ENCODE measurements around the gene ODAPH. TPM values are rescaled to one million over a fixed set of nuclear protein-coding genes. Genes with fewer than 3 reads are reported as not detected.
A peak's percentile ranks its signal among the peaks of the same experiment; 100 is the strongest.

The ODAPH gene
- total RNA-seq, 1 experiment from 2014 or later: not detected

- Histone ChIP-seq H3K18ac (ENCODE audit: insufficient read length, low read depth, low read length) (no peak overlapping the region), H3T11ph (ENCODE audit: low read length) (no peak overlapping the region), H2AK5ac (ENCODE audit: insufficient read length, low read length) (no peak overlapping the region), H2BK120ac (ENCODE audit: low read depth, low read length, poor library complexity, severe bottlenecking) (no peak overlapping the region), H2BK12ac (ENCODE audit: insufficient read length, low read depth, low read length) (no peak overlapping the region), H2BK5ac (ENCODE audit: insufficient read length, low read length) (no peak overlapping the region), H3K14ac (ENCODE audit: insufficient read depth, low read length) (no peak overlapping the region), H2AFZ (ENCODE audit: low read length) (no peak overlapping the region), H4K8ac (replicated peaks; ENCODE audit: insufficient read length, low read depth, low read length) (no peak overlapping the region), H3K56ac (ENCODE audit: insufficient read length, low read depth, low read length) (no peak overlapping the region), H3K27me3 (ENCODE audit: insufficient read depth, low read length) (no peaks in the 10 kb centered on the region), H3K4me2 (ENCODE audit: insufficient read depth, insufficient read length, low read length) (no peak overlapping the region), H4K91ac (ENCODE audit: insufficient read length, low read depth, low read length) (no peak overlapping the region), H4K20me1 (ENCODE audit: control insufficient read depth, insufficient read depth, insufficient read length) (no peaks in the 10 kb centered on the region), H3K23ac (ENCODE audit: insufficient read length, low read depth, low read length) (no peak overlapping the region), H3K27ac (ENCODE audit: insufficient read length, low read depth, low read length) (no peak overlapping the region), H3K23me2 (ENCODE audit: insufficient read length, low read depth, low read length, poor library complexity, severe bottlenecking) (no peaks in the 10 kb centered on the region), H3K79me1 (ENCODE audit: insufficient read depth, low read depth, low read length, poor library complexity, severe bottlenecking) (no peaks in the 10 kb centered on the region), H2BK20ac (ENCODE audit: low read depth, low read length, poor library complexity, severe bottlenecking) (no peak overlapping the region), H3K4ac (ENCODE audit: low read depth, low read length) (no peak overlapping the region), H3K9ac (ENCODE audit: extremely low read depth, insufficient read length, low read length) (no peak overlapping the region), H3K4me1 (ENCODE audit: insufficient read depth, low read length) (peaks cover 3% of the 10 kb centered on the region; the same call in 1 of the 2 replicates), H3K9me3 (ENCODE audit: control insufficient read depth, low read depth, low read length) (peaks cover 5% of the 10 kb centered on the region), H4K5ac (ENCODE audit: insufficient read length, low read depth, low read length) (no peak overlapping the region), H3K79me2 (ENCODE audit: insufficient read depth, low read length) (no peaks in the 10 kb centered on the region), H2BK15ac (ENCODE audit: low read depth, low read length) (no peak overlapping the region)
- H3K36me3 Mint-ChIP-seq (ENCODE audit: insufficient read depth in 1 of 3, low read depth in 3 of 3): peaks cover 0 to 15% (median 8%) of the 10 kb centered on the region in 3 experiments; a peak in 4 of 7 replicates
- 0 out of 7 replicates have a peak overlapping the region, but pooled peaks of 1 of the 3 experiments have one; percentile 2 for H3K27ac Mint-ChIP-seq
- peaks cover 8% of the 10 kb centered on the region in 2 experiments for H3K4me1 Mint-ChIP-seq
- no peaks in the 10 kb centered on the region for H3K27me3 Mint-ChIP-seq (ENCODE audit: low read depth)
- peaks cover 10 to 12% of the 10 kb centered on the region in 2 experiments for H3K9me3 Mint-ChIP-seq
- no peak overlapping the region for H3K4me3 Mint-ChIP-seq
- WGBS (ENCODE audit: extremely low coverage, insufficient read length, low lambda C conversion rate): no CpG with 5 or more reads among the region's 11 CpGs
- TF ChIP-seq CTCF (conservative IDR thresholded peaks at IDR 0.05): no peak
- DNase-seq: no peak
Measured at GRCh38 chr4:75564023-75564422, 8.2 kb downstream of the ODAPH start.

Measured in H9 (cell line).